Activated CD4-positive, alpha-beta memory T cell treated with anti-CD3 and anti-CD28 coated beads for 36 hours (primary cell): ENCODE data around the gene PNPLA7. TPM values are rescaled to one million over a fixed set of nuclear protein-coding genes. Genes with fewer than 3 reads are reported as not detected.
A peak's percentile ranks its signal among the peaks of the same experiment; 100 is the strongest.
"Not testable (repeated sequence)": the region's sequence is repeated elsewhere in the genome, so short reads cannot be mapped to it uniquely, and the experiment has no call there.

Experiments used
- CTCF ChIA-PET: fragments of 350-600 bp; sonication (Branson Sonifier 250); formaldehyde crosslinking; loops from one replicate; lab custom pipeline; 2021; ENCODE audit warnings: antibody characterized with exemption, inconsistent platforms; lab: Charles Lee
- POLR2A ChIA-PET: fragments of 350-600 bp; sonication (Branson Sonifier 250); formaldehyde crosslinking; loops from one replicate; lab custom pipeline; 2021; ENCODE audit warnings: antibody characterized with exemption; lab: Charles Lee
- DNase-seq: peaks from one replicate; pipeline ENCODE4 v3.0.0-alpha.2; 2020
- H3K27ac Mint-ChIP-seq: one replicate; pipeline ENCODE4 v1.8.0; 2021; ENCODE audit warnings: mixed read lengths
- H3K27me3 Mint-ChIP-seq: one replicate; pipeline ENCODE4 v1.8.0; 2021; ENCODE audit warnings: mixed read lengths
- H3K36me3 Mint-ChIP-seq: one replicate; pipeline ENCODE4 v1.8.0; 2021; ENCODE audit warnings: mixed read lengths
- H3K4me1 Mint-ChIP-seq: one replicate; pipeline ENCODE4 v1.8.0; 2021; ENCODE audit warnings: low read depth, mixed read lengths
- H3K4me3 Mint-ChIP-seq: one replicate; pipeline ENCODE4 v1.8.0; 2021; ENCODE audit warnings: mild to moderate bottlenecking, mixed read lengths
- H3K9me3 Mint-ChIP-seq: one replicate; pipeline ENCODE4 v1.8.0; 2021; ENCODE audit warnings: mixed read lengths
- intact Hi-C: fragments of 100-400 bp; cut with micrococcal nuclease; formaldehyde crosslinking; loops from one replicate; pipeline ENCODE4 v1.15.1; 2023
- total RNA-seq, 2 experiments: library from RNA; stranded (reverse); gene quantifications; one replicate each; pipeline ENCODE4 v1.2.3, GENCODE V29; 2021

Gene PNPLA7
- total RNA-seq, 2 experiments from 2014 or later, result 3.1 to 4.0 TPM

DNA sequence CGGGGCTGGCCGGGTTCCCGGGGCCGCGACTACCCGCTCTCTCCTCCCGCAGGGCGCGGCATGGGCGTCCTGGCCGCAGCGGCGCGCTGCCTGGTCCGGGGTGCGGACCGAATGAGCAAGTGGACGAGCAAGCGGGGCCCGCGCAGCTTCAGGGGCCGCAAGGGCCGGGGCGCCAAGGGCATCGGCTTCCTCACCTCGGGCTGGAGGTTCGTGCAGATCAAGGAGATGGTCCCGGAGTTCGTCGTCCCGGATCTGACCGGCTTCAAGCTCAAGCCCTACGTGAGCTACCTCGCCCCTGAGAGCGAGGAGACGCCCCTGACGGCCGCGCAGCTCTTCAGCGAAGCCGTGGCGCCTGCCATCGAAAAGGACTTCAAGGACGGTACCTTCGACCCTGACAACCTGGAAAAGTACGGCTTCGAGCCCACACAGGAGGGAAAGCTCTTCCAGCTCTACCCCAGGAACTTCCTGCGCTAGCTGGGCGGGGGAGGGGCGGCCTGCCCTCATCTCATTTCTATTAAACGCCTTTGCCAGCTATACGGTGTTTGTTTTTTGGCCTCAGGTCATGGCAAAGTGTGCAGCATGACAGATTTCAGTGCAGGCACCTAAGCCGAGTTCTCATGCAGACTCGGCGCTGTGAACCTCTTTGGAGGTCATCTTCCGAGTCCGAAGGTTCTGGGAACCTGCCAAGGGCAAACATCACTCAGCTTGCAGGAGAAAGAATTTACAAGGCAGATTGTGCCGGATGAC, 2.0 kb upstream of the PNPLA7 start:
- Mint-ChIP-seq H3K9me3 (no peaks in the 10 kb centered on the region), H3K4me1 (peaks cover 17% of the 10 kb centered on the region), H3K27me3 (no peaks in the 10 kb centered on the region), H3K4me3 (peak overlapping the region; percentile 79), H3K27ac (peak overlapping the region; percentile 65), H3K36me3 (peaks cover 13% of the 10 kb centered on the region)
- intact Hi-C loops, result no loop called here
- POLR2A ChIA-PET, result interaction anchor here (0.6 to 1.3 kb wide), 6 partner anchors 8 to 82 kb away, joined by 3 to 6 read pairs (median 4); partner anchors contain the start of gene DPH7
- no peak for DNase-seq
- CTCF ChIA-PET, result interaction anchor here (0.7 to 2.1 kb wide), 11 partner anchors 10 to 250 kb away, joined by 3 to 10 read pairs (median 5); partner anchors contain the start of genes EXD3, NOXA1 and NRARP

DNA sequence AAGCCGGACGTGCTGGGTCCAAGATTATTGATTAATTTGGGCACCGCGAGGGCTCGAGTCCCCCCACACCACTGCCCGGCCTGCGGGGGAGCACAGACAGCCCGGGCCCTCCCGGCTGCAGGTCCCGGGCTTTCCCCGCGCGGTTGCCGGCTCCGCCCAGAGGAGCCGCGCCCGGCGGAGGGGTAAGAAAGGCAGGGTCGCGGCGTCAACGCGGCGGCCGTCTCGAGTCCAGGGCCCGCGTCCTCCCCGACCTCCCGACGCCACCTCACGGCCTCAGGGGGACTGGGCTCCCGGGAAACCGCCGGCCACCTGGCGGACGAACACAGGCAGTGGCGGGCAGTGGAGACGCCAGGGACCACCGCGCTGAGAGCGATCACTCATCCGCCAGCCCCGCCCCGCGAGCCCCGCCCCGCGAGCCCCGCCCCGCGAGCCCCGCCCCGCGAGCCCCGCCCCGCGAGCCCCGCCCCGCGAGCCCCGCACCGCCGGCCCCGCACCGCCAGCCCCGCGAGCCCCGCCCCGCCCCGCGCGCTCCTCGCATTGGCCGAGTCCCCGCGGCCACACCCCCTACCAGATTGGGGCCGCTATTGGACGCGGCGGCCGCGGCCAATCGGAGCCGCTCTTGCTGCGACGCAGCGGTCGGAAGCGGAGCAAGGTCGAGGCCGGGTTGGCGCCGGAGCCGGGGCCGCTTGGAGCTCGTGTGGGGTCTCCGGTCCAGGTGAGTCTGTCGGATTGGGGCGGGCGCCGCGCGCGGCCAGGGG, 1.2 kb upstream of the PNPLA7 start, which contains the start of gene MRPL41:
MRPL41 (plus strand) TSS at position 616 of the 758 bp plus-strand sequence. CDS start 203 bp downstream, outside the sequence.
- intact Hi-C loops, result loop anchor here (2.0 kb wide), 1 partner anchor 39 kb away; the partner anchor contains the start of gene ZMYND19
- DNase-seq, result peak; percentile 91
- Mint-ChIP-seq H3K27me3 (no peaks in the 10 kb centered on the region), H3K4me3 (peak within 1 kb of the TSS; percentile 79), H3K4me1 (peaks cover 17% of the 10 kb centered on the region), H3K9me3 (no peaks in the 10 kb centered on the region), H3K27ac (peak within 1 kb of the TSS; percentile 65), H3K36me3 (peaks cover 11% of the 10 kb centered on the region)
- CTCF ChIA-PET, result interaction anchor here (0.7 to 2.1 kb wide), 14 partner anchors 9 to 249 kb away, joined by 3 to 10 read pairs (median 4); partner anchors contain the start of genes EXD3, NOXA1, NRARP and ZMYND19
- POLR2A ChIA-PET, result interaction anchor here (0.6 to 1.3 kb wide), 5 partner anchors 9 to 83 kb away, joined by 3 to 6 read pairs (median 3); partner anchors contain the start of gene DPH7

DNA sequence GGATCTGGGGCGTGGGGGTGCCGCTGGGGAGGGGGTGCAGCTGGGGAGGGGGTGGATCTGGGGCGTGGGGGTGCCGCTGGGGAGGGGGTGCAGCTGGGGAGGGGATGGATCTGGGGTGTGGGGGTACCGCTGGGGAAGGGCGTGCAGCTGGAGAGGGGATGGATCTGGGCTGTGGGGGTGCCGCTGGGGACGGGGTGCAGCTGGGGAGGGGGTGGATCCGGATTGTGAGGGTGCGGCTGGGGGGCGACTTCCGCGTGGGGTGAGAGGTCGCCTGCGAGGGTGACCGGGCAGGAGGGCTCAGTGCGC, 709 bp upstream of the PNPLA7 start:
- H3K27me3 Mint-ChIP-seq, DNase-seq, POLR2A ChIA-PET, H3K9me3 Mint-ChIP-seq, H3K27ac Mint-ChIP-seq: not testable (repeated sequence)
- intact Hi-C loops, result loop anchor here (2.0 kb wide), 1 partner anchor 40 kb away; the partner anchor contains the start of gene ZMYND19
- Mint-ChIP-seq H3K4me1 (peaks cover 17% of the 10 kb centered on the region), H3K36me3 (peaks cover 11% of the 10 kb centered on the region), H3K4me3 (peak overlapping the region; percentile 60)
- CTCF ChIA-PET, result interaction anchor here (0.7 to 2.1 kb wide), 4 partner anchors 16 to 108 kb away, joined by 3 to 8 read pairs (median 3); partner anchors contain the start of gene ZMYND19

DNA sequence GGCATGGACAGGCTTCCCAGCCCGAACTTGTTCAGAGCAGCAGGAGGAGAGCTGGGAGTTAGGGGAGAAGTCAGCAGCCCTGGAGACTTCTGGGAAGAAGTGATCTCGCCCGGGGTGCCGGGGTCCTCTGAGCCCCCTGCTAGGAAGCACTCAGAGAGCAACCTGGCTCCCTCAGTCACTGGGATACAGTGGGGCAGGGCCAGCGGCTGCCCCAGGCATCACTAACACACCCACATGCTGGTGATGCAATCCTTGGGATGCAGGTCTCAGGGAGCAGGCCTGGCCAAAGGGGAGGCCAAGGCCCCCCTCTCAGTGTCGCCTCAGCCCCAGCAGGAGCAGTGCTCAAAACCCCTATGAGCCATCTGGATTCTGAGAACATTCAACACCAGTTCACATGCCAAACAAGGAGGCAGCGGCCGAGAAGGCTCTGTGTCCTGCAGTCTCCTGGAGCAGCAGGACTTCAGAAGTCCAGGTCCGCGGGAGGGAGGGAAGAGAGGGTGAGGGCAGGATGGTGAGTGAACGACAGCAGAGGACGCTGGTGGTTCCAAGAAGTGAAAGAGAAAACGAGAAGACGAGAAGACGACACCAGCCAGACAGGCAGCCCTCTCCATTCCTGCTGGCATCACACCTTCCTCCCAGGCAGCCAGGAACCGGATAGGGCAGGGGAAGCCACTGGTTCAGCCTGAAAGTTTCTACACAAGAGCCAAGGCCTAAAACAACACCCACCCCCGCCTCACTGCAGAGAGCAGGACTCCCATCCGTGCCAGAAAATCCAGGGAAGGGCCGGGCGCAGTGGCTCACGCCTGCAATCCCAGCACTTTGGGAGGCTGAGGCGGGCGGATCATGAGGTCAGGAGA, 2.3 kb downstream of the PNPLA7 start:
- peaks cover 21% of the 10 kb centered on the region for H3K4me1 Mint-ChIP-seq
- intact Hi-C loops, result no loop called here
- no peaks in the 10 kb centered on the region for H3K9me3 Mint-ChIP-seq
- DNase-seq, result no peak
- CTCF ChIA-PET, result no interaction called here
- no peaks in the 10 kb centered on the region for H3K27me3 Mint-ChIP-seq
- POLR2A ChIA-PET, result no interaction called here
- H3K36me3 Mint-ChIP-seq, result peaks cover 3% of the 10 kb centered on the region
- no peak overlapping the region for H3K27ac Mint-ChIP-seq
- no peak overlapping the region for H3K4me3 Mint-ChIP-seq

DNA sequence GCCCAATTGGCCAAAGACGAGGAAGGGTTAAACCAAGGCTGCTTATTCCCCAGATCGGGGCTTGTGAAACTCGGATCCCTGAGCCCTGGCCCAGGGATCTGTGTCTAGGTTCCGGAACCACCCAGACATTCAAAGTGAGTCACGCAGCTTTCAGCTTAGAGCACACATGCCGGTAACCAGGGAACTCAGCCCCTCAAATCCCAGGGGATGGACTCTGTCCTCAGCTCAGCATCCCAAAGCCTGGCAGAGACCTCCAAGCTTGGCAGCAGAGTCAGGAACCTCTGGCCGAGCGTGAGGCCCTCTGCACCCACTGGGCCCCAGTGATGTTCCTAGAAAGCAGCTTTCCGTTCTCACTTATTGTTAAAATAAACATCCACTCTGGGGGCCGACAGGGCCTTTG, 5.1 kb downstream of the PNPLA7 start:
- no peaks in the 10 kb centered on the region for H3K9me3 Mint-ChIP-seq

DNA sequence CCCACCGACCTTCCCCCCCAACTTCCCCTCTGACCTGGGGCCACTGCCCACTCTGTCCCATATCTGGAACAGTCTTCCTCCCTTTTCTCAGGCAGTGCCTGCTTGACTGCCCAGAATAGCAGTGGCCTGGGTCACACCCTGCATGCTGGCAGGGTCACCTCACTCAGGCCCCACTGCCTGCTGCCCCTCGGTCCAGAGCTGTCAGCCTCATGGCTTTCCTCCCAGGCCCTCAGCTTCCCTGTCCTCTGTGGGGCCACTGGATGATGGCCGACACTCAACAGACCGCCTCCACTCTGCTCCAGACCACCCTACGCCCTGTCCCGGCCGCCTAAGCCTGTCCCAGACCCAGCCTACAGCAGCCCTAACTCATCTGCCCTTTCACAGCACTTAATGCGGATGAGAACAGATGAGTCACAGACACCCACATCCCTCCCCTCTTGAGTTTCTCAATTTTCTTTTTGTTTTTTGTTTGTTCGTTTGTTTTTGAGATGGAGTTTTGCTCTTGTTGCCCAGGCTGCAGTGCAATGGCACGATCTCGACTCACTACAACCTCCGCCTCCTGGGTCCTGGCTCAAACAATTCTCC, 5.9 kb downstream of the PNPLA7 start:
- Mint-ChIP-seq H3K4me1 (peaks cover 4% of the 10 kb centered on the region), H3K4me3 (no peak overlapping the region), H3K9me3 (no peaks in the 10 kb centered on the region), H3K27ac (no peak overlapping the region), H3K36me3 (no peaks in the 10 kb centered on the region), H3K27me3 (no peaks in the 10 kb centered on the region)
- POLR2A ChIA-PET, result no interaction called here
- intact Hi-C loops, result no loop called here
- CTCF ChIA-PET, result interaction anchor here (1.3 kb wide), 1 partner anchor 9 kb away, joined by 3 read pairs; no protein-coding TSS in a partner anchor
- no peak for DNase-seq

More for the DNA sequence above, 5.1 kb downstream of the PNPLA7 start:
- no peak for DNase-seq
- CTCF ChIA-PET, result interaction anchor here (0.8 to 2.1 kb wide), 3 partner anchors 10 to 128 kb away, joined by 3 to 7 read pairs (median 6); no protein-coding TSS in a partner anchor
- Mint-ChIP-seq H3K27ac (no peak overlapping the region), H3K27me3 (no peaks in the 10 kb centered on the region), H3K4me3 (no peak overlapping the region), H3K4me1 (peaks cover 10% of the 10 kb centered on the region), H3K36me3 (no peaks in the 10 kb centered on the region)
- POLR2A ChIA-PET, result no interaction called here
- intact Hi-C loops, result no loop called here

DNA sequence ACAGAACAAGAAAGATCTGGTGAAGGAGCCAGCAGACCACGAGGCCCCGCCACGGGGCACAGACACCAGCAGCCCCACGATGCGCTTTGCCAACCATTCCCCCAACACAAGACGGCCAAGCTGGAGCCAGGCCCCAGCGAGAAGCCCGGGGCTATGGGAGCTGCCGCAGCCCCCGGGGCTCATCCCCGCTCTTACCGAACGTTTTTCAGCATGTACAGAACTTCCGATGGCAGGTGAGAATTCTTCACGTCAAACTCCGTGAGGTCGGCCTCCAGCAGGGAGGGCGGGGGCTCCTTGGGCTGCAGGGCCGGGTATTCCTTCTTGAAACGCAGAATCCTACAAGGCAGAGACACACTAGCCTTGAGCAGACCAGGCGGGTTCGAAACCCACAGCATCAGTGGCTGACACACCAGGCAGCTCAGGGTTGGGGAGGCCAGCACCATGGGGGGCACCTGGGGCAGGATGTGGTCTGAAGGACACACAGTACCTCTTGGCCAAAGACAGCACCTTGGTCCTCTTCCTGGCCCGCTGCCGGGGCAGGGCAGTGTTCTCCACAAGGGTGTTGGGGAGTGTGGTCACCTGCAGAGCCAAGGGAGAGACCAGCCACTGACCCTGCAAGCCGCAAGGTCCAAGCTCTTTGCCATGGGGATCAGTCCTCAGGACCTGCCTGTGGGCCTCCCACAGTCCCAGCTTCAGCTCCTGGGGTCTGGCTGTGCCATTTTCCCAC, 6.8 kb downstream of the PNPLA7 start:
- intact Hi-C loops, result no loop called here
- Mint-ChIP-seq H3K36me3 (no peaks in the 10 kb centered on the region), H3K27ac (no peak overlapping the region), H3K9me3 (no peaks in the 10 kb centered on the region), H3K27me3 (no peaks in the 10 kb centered on the region), H3K4me3 (no peak overlapping the region), H3K4me1 (peaks cover 4% of the 10 kb centered on the region)
- CTCF ChIA-PET, result interaction anchor here (1.3 to 2.0 kb wide), 3 partner anchors 8 to 12 kb away, joined by 3 to 7 read pairs (median 4); partner anchors contain the start of gene MRPL41
- no peak for DNase-seq
- POLR2A ChIA-PET, result no interaction called here

DNA sequence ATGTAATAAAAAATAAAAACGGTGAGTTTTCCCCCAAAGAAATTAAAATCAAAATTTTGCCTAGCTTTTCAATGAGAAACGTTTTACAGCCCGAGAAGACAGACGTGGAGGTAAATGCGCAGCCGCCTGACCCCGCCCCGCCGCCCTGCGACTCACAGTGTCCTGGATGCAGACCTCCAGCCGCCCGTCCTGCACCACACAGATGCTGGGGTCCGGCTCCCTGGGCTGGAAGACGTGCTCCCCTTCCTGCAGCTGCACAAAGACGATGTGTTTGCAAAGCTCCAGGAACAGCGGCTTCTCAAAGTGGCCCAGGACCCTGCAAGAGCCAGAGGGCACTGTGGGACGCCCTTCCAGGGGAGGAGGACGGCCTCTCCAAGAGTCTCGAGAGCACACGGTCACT, 7.7 kb downstream of the PNPLA7 start:
- CTCF ChIA-PET, result interaction anchor here (1.1 to 2.0 kb wide), 3 partner anchors 9 to 256 kb away, joined by 3 to 7 read pairs (median 4); partner anchors contain the start of gene MRPL41

DNA sequence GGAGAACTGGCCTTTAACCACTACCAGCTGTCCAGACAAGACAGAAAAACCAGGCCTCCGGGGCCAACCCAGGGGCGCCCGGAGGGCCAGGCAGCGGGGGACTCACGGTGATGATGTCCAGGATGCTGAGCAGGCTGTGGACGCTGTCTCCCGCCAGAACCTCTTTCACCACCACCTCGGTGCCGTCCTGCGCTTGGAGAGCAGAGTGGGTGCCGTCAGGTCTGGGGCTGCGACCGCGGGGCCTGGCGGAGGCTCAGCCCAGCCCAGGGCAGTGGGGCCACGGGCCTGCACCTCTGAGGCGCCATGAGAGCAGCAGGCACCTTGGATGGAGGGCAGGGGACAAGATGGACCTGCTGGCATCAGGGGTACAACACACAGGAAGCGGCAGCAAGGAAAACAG, 9.7 kb downstream of the PNPLA7 start:
- Mint-ChIP-seq H3K36me3 (peaks cover 5% of the 10 kb centered on the region), H3K4me3 (no peak overlapping the region), H3K27ac (no peak overlapping the region), H3K27me3 (no peaks in the 10 kb centered on the region), H3K9me3 (peaks cover 6% of the 10 kb centered on the region), H3K4me1 (peaks cover 19% of the 10 kb centered on the region)
- ChIA-PET POLR2A (no interaction called here), CTCF (no interaction called here)
- intact Hi-C loops, result no loop called here
- no peak for DNase-seq

More for the DNA sequence above, 7.7 kb downstream of the PNPLA7 start:
- Mint-ChIP-seq H3K9me3 (no peaks in the 10 kb centered on the region), H3K27me3 (no peaks in the 10 kb centered on the region), H3K4me1 (peaks cover 7% of the 10 kb centered on the region), H3K36me3 (no peaks in the 10 kb centered on the region), H3K27ac (no peak overlapping the region), H3K4me3 (no peak overlapping the region)
- intact Hi-C loops, result no loop called here
- no peak for DNase-seq
- POLR2A ChIA-PET, result interaction anchor here (0.6 kb wide), 1 partner anchor 10 kb away, joined by 3 read pairs; the partner anchor contains the start of gene MRPL41

DNA sequence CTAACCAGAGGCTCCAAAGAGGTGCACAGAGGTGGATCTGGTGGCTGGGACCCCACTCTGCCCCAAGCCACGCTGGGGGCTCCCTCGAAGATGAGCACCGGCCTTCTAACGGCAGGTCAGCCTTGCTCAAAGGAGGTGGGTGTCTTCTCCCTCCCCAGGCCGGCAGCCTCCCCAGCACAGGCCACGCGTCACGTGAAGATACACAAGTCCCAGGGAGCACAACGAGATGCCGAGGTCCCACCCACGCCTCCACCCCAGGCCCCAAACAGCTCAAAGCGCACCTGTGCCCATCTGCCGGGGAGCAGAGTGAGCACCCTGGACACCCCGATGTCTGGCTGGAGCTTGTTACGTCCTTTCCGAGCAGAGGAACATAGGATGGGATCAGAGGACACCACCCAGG, 12.1 kb downstream of the PNPLA7 start:
- Mint-ChIP-seq H3K4me1 (peaks cover 24% of the 10 kb centered on the region), H3K27ac (no peak overlapping the region), H3K27me3 (no peaks in the 10 kb centered on the region), H3K9me3 (peaks cover 6% of the 10 kb centered on the region), H3K36me3 (peaks cover 5% of the 10 kb centered on the region), H3K4me3 (no peak overlapping the region)
- no peak for DNase-seq
- ChIA-PET CTCF (interaction anchor here (1.1 kb wide), 1 partner anchor 14 kb away, joined by 3 read pairs; the partner anchor contains the start of gene MRPL41), POLR2A (no interaction called here)
- intact Hi-C loops, result loop anchor here (10.0 kb wide), 1 partner anchor 243 kb away; no protein-coding TSS in a partner anchor
